CD4-positive, alpha-beta T cell treated with Interleukin-12 subunit alpha and Interleukin-12 subunit beta, for 1 hour (primary cell): Measurements from ENCODE around the gene LIPG.
A peak's percentile ranks its signal among the peaks of the same experiment; 100 is the strongest.

Source experiments
- DNase-seq: peaks from one replicate; pipeline ENCODE4 v3.0.0-alpha.2; 2020

Gene LIPG

DNA sequence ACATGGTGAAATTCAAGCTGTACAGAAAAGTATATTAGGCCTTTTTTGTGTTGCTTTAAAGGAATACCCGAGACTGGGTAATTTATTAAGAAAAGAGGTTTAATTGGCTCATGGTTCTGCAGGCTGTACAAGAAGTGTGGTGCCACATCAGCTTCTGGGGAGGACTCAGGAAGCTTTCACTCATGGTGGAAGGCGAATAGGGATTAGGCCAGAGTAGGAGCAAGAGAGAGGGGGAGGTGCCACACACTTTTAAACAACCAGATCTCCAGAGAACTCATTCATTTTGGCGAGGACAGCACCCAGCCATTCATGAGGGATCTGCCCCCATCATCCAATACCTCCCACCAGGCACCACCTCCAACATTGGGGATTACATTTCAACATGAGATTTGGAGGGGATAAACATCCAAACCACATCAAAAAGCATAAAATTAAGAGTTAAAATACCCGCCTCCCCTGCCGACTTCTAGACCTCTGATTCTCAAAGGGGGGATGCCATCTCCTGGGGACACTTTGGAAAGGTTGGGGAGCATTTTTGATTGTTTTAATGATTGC is 15.1 kb upstream of the LIPG start:
- DNase-seq, result no peak

DNA sequence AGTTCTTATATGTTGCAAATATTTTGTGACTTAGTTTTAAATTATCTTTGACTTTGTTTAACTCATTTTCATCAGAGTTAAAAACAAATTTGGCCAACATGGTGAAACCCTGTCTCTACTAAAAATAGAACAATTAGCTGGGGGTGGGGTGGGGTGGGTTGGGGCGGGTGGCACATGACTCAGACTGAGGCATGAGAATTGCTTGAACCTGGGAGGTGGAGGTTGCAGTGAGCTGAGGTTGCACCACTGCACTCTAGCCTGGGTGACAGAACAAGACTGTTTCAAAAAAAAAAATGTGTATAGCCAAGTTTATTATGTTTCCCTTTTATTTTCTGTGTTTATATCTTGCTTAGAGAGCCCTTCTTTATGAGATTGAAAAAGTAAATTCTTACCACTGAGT is 14.2 kb upstream of the LIPG start:
- DNase-seq, result no peak

DNA sequence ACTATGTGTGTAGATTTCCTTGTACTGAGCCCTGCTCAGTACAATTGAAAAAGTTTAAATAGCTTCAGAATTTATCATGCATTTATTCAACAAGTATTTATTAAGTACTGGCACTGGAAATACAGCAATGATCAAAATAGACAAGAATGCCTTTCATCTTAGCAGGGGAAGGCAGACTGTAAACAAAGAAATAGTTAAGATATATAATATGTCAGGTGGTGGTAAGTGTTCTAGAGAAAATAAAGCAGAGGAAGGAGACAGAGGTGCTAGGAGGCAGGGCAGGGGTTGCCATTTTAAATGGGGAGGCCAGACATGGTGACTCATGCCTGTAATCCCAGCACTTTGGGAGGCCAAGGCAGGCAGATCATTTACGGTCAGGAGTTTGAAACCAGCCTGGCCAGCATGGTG is 13.6 kb upstream of the LIPG start:
- DNase-seq, result no peak

DNA sequence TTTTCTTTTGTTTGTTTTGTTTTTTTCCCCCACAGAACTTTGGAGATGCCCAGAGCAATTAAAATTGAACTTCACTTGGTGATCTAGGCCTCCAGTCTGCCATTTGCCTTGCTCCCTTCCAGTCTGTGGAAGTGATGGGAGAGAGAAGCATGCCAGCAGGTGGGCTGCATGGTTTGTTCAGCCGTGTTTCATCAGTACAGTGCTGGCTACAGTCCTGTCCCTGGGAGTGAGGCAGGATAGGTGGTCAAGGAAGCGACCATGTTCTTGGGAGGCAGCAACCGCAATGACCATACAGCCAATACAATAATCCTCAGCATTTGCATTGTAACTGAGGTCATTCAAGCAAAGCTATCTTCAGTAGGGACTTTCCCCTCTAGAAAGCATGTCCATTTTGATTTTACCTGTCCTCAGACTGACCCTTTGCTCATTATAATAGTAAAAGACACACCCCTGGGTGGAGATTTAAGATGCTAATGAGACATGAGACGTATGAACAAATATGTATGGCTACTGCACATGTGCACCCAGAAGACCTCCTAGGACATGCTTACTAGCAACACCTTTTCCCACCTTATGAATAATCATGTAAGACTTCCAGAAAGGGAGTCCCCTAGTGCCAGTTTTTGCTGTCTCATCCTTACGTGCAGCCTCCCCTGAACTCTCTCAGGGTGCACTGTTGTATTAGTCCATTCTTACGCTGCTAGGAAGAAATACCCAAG is 11.1 kb upstream of the LIPG start:
- no peak for DNase-seq

DNA sequence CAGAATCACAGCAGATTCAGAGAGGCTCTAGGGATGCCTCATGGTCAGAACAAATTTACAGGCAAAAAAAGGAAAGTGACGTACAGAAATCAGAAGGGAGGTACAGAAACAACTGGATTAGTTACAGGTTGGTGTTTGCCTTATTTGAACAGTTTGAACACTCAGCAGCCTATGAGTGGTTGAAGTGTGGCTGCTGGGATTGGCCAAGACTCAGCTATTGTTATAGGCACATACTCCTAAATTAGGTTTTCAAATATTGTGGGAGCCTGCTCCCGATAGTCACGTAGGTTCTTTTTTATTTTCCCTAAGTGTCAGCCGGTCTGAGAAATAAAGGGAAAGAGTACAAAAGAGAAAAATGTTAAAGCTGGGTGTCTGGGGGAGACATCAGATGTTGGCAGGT is 8.9 kb upstream of the LIPG start:
- DNase-seq, result no peak

DNA sequence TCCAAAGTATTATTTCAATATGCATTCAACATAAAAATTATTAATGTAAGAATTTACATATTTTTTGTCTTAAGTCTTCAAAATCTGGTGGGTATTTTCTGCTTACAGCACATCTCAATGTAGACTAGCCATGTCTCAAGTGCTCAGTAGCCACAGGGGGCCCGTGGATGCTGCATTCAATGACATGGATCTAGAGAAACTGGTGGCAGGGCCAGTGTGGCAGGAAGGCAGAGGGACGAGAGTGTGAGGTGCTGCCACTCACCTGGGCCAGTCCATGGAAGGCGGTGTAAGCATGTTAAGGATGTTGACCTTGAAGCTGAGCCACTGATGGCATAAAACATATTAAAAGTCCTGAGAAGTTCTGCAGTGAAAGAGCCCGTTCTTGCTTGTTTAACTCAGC is 6.2 kb upstream of the LIPG start:
- no peak for DNase-seq

DNA sequence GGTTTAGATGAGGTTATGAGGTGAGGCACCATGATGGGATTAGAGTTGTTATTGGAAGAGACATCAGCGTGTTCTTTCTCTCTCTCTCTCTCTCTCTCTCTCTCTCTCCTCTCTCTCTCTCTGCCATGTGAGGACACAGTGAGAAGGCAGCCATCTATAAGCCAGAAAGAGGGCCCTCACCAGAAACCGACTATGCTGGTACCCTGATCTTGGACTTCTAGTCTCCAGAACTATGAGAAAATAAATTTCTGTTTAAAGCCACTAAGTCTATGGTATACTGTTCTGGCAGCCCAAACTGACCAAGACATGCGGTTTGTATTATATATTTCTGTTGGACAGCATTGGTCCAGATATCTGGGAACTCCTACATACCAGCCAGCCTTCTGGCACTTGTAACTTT is 3.5 kb upstream of the LIPG start:
- no peak for DNase-seq

DNA sequence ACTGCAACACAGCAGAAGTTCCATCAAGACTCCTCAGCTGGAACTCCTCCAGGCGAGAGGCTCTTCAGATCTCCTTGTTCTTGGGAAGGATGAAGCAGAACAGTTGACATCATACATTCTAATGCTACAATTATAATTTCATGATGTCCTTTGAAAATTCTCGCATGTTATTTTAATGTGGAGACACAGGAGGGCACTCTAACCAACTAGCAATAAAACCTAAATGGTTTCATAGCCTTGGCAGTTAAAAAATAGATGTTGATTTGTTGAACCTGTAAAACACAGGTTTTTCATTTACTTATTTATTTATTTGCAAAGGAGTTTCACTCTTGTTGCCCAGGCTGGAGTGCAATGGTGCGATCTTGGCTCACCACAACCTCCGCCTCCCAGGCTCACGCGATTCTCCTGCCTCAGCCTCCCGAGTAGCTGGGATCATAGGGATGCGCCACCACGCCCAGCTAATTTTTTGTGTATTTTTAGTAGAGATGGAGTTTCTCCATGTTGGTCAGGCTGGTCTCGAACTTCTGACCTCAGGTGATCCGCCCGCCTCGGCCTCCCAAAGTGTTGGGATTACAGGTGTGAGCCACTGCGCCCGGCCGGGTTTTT is 2.4 kb upstream of the LIPG start:
- DNase-seq, result peak; percentile 33

DNA sequence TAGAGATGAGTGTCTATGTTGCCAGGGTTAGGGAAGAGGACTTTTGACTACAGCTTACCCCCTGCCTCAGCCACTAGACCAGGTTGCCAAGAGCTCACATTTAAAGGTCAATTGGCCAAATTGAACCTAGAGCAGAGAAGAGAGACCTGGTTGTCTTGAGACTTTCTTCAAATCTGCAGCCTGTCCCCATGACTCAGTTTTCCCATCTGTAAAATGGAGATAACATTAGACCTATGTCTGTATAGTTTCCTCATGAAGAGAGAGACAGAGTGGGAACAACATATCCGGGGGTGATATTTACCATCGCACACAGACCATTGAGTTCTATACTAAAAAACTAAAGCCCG is 1.6 kb upstream of the LIPG start:
- no peak for DNase-seq

DNA sequence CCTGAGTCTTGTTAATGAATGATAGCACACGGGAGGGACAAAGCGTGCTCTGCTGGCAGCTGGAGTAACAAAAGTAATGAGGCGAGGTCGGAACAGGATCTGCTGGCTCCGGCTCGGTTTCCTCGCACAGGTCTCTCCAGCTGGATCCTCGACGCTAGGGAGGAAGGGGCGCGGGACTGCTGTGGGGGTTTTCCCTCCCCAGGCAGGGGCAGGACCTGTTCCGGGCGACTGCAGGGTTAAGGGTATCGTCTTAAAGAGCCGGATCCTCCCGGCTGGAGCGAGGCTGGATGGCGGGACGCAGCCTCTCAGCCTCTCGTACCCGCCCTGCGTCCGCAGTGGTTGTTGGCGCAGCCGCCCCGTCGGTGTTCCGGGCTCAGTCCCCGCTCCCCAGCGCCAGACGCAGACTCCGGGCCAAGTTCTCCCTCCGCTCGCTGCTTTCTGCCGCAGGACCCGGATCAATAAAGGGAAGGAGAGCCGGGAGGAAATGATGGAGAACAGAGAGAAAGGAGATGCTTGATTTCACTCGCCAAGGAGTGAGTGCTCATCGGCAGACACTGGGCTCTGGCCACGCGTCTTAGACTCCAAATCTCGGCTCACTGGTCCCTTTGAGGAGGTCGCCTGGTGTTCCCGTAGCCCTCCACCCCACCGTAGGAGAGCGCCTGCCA is 1.1 kb upstream of the LIPG start:
- DNase-seq, result no peak

DNA sequence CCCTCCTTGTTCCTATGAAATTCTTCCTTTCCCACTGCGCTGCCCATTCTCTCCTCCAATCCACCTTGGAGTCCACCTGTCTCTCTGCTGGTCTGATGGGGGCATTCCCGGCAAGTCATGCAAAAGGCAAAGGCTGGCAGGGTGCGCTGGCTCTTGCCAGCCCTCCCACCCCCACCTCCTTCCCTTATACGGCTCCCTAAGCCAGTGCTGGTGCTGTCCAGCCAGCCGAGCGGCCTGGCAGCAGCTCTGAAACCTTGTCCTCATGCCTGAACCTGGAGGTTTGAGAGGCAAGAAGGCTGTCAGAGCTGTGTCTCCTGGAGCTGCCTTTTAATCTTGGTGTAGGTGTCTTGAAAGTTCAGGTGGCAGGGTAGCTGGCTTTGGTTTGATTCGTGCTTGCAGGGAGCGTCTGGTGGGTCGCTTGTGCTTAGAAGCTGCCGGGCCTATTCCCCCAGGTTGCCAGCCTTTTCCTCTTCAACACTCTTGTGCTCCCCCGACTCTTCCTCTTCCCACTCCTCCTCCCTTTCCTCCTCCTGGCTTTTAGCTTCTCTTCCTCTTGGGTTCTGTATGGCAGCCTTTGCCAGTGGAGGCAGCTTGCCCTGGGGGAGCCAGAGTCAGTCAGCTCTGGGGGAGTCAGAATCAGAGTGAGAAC is 748 bp downstream of the LIPG start:
- no peak for DNase-seq

DNA sequence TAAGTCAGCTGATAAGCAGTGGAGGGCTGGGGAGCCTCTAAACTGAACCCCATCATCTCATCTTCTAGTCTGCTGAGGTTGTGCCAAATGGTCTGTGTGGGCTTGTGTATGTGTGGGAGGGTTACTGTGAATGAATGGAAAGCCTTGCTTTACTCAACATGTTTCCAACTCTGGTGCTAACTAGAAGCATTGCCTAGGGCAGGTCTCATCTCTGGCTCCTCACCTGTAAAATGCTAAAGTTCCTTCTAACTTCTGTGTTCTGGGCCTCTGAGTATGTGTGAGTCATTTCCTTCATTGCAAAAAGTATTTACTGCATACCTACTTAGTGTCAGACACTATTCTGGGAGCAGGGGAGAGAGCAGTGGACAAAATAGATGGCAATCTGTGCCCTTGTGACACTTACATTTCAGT is 1.3 kb downstream of the LIPG start:
- DNase-seq, result no peak

DNA sequence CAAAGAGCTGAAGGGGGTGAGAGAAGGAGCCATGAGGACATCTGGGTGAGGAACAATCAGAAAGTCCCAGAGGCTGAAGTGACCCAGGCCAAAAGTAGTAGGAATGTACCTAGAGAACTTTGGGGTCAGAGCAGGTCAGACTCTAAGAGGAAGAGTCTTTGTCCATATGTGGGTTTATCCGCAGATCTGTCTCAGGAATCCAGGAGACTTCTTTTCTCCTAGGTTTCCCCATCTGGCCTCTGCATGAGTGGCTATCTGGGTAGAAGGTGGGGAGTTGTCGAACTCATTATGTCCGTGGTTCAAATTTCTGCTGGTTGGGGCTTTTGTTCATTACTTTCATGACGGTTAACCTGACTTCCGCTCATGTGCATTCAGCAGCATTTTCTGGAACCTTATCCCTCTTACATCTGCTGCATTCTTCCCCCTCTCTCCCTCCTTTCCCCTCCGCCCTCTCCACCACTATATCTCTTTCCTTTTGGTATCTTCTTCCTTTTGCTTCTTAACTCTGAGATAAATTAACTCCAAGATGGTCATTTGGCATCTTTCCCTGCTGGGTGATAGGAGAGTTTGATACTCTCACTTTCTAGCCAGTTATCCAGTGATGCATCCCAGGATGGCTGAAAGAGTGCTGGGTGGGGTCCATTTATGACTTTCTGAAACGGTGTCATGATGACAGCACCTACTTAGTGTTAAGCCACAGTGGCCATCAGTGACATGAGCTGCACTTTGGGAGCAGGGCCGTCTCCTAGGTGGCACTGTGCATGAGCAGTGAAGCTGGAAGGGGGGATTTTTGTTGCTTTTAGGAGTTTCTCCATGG is 2.1 kb downstream of the LIPG start:
- DNase-seq, result no peak

DNA sequence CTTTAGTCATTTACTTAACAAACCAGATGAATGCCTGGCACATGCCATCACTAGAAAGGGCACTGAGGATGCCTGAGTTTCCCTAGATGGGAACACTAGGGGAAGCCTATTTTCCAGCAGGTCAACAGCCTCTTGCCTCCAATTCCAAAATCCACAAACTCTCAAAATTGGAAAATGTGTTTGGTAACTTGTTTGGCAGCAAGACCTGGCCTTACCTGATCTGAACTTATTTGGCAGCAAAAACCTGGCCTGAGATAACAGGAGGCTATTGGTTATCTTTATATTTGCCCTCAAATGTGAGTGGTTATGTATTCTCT is 2.6 kb downstream of the LIPG start:
- no peak for DNase-seq

DNA sequence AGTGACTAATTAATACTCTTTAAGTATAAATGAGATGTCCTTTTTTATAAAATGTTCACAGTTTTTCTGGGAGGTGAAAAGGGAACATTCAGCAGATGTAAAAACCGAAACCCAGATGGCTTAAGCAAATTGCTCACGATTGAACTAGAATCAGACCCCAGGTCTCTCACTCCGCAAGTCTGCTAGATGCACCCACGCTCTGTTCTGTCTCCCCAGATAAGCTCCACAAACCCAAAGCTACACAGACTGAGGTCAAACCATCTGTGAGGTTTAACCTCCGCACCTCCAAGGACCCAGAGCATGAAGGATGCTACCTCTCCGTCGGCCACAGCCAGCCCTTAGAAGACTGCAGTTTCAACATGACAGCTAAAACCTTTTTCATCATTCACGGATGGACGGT is 3.2 kb downstream of the LIPG start:
- no peak for DNase-seq

DNA sequence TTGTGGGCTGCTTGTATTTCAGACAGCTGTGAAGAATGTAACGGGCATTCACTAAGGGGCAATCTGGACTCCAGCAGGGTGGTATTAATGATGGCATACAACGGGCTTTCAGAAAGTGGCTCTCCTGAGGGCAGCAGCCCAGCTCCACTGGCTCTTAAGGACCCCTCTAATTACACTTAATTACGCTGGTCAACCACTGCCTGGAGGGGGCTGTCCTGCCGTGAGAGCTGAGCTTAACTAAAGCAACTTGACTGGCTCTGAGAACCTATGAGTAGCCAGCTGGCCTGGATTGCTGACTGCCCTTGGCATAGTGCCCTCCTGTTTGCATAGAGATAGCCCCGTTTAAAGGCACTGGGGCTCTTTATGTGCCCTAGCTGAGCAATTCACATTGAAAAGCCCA is 3.8 kb downstream of the LIPG start:
- no peak for DNase-seq

DNA sequence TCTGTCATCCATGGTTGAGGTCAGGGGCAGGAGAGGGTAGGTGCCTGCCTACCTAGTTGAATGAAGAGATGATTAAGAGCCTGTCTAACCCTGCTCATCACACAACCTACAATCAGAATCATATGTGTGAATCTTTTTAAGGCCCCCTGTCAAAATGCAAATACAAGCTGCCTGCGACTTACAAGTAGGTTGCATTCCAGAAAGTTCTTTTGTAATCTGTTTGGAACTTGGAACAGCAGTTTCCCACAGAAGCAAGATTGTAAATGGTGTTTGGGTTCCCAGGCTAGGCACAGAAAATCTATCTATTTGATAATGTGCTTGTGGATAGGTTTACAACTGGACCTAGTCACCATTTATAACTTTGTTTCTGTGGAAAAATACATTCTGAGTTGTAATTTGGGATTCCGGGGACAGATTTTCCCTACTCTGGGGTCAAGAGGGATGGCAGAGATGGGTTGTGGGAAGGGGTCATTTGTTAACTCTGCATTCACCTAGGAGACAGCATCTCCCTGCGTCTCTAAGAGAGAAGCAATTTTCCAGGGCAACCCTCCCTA is 4.4 kb downstream of the LIPG start:
- no peak for DNase-seq

DNA sequence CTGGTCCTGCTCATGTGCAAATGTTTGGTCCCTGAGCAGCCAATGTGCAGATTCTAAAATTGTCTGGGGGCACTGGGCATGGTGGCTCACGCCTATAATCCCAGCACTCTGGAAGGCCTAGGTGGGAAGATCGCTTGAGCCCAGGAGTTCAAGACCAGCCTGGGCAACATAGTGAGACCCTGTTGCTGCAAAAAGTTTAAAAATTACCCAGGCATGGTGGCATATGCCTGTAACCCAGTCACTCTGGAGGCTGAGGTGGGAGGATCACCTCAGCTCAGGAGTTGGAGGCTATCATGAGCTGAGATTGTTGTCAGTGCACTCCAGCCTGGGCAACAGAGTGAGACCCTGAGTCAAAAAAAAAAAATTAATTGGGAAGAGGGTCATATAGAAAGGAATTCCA is 5.1 kb downstream of the LIPG start:
- DNase-seq, result no peak

DNA sequence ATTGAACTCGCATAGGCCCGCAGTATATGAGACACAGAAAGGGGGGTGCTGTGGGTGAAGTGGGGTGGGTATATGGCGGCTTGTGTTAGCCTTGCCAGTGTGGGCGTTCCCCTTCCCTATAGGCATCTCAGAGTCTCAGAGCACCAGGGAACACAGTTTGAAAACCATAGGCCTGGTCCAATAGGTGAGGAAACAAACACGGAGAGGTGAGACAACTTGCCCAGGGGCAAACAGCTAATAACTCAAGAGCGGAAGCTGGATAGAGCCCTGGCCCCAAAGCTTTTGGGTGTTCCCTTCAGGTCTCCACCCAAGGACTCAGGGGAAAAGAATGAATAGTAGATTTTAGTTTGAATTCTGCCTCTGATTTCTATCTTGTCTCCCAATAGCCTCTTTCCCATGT is 7.9 kb downstream of the LIPG start:
- DNase-seq, result no peak

DNA sequence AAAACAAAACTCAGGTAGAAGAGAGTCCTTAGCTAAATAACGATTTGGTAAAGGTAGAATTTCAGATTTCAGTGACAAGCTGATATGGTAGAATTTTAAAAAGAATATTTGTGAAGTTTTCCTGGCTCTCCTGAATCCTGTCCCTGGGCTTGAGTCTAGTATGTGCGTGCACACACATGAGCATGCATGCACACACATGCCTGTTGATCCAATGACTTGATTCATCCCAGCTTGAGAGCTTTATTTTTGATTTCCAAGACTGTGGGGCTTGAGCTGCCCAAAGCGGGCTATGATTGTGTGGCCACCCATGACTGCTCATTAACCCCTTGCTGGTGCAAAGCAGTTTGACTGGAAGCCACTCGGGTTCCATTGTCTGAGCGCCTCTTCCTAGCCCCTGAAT is 9.0 kb downstream of the LIPG start:
- DNase-seq, result no peak

DNA sequence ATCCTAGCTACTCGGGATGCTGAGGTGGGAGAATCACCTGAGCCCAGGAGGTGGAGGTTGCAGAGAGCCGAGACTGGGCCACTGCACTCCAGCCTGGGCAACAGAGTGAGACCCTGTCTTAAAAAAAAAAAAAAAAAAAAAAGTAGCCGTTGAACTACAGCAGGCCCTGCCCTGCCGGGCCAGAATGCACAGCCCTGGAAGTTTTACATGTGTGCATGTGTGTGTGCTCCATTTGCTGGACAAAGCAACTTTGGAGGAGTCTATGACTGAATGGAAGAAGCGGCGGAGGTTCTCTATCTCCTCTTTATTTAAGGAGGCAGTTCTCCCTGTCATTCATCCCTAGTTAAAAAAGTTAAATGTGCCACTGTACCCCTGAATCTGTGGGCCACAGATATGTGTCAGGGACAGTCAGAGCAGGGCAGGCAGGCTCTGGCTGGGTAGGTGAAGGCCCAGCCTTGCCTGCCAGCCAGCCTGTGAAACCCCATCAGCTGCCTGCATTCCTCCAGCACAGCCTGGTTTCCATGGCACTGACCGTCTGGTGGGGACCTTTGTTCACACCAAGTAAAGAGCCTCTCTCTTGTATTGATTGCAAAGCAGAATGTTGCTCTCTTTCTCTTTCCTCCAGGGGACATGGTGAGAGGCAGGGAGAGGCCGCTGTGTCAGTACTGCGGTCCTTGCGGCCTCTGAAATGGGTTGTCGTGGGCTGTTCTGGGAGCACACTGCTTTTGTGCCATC is 10.9 kb downstream of the LIPG start:
- no peak for DNase-seq

DNA sequence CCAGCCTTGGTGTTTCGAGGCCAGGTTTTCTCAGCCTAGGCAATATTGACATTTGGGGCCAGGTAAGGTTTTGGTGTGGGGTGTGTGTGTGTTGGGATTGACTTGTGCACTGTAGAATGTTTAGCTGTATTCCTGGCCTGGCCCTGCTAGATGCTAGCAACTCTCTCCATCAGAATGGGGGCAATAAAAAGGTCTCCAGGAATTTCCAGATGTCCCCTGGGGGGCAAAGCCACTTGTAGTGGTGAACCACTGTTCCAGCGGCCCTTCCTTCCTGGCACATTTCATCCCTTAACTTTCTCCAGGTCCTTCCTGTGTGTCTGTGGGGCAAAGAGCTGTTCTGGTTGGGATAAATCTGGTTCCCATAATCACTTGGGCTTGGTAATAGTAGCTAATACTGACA is 12.0 kb downstream of the LIPG start:
- no peak for DNase-seq
